Activated T-cell treated with anti-CD3 and anti-CD28 coated beads, Interleukin-2, amount 50 U/mL, for 72 hours (primary cell): ENCODE measurements around the gene MICA. TPM values are rescaled to one million over a fixed set of nuclear protein-coding genes. Genes with fewer than 3 reads are reported as not detected.

Experiments used
- ATAC-seq, 2 donors: fragments of 150-1000 bp; cut with Tn5 transposase; replicated peaks in 1 of 2; 2 replicates each; pipeline ENCODE4 v1.10.0; 2021; ENCODE audit warnings: moderate library complexity in 2 of 2, mild to moderate bottlenecking in 1 of 2
- DNase-seq, 2 donors: peaks; one replicate each; pipeline ENCODE4 v3.0.0; 2021 to 2022; ENCODE audit warnings: mixed read lengths in 1 of 2
- H3K27ac Mint-ChIP-seq: one replicate; pipeline ENCODE4 v1.8.0; 2022; ENCODE audit warnings: mild to moderate bottlenecking, moderate library complexity, mixed read lengths
- H3K27me3 Mint-ChIP-seq: one replicate; pipeline ENCODE4 v1.8.0; 2022; ENCODE audit warnings: low read depth, mixed read lengths
- H3K36me3 Mint-ChIP-seq, 2 donors: one replicate each; pipeline ENCODE4 v1.8.0; 2022; ENCODE audit warnings: mixed read lengths in 2 of 2, mild to moderate bottlenecking in 1 of 2; ENCODE audit not compliant: insufficient read depth in 2 of 2
- H3K4me1 Mint-ChIP-seq: one replicate; pipeline ENCODE4 v1.8.0; 2022; ENCODE audit warnings: low read depth, mixed read lengths
- H3K4me3 Mint-ChIP-seq, 2 donors: one replicate each; pipeline ENCODE4 v1.8.0; 2022; ENCODE audit warnings: mild to moderate bottlenecking in 2 of 2, mixed read lengths in 2 of 2, moderate library complexity in 2 of 2
- H3K9me3 Mint-ChIP-seq, 2 donors: one replicate each; pipeline ENCODE4 v1.8.0; 2022; ENCODE audit warnings: mixed read lengths in 2 of 2
- total RNA-seq, 2 donors: library from RNA; stranded (reverse); gene quantifications; one replicate each; pipeline ENCODE4 v1.2.3, GENCODE V29; 2022

Gene MICA
- total RNA-seq, 2 donors from 2014 or later, result 4.6 to 9.5 TPM

DNA sequence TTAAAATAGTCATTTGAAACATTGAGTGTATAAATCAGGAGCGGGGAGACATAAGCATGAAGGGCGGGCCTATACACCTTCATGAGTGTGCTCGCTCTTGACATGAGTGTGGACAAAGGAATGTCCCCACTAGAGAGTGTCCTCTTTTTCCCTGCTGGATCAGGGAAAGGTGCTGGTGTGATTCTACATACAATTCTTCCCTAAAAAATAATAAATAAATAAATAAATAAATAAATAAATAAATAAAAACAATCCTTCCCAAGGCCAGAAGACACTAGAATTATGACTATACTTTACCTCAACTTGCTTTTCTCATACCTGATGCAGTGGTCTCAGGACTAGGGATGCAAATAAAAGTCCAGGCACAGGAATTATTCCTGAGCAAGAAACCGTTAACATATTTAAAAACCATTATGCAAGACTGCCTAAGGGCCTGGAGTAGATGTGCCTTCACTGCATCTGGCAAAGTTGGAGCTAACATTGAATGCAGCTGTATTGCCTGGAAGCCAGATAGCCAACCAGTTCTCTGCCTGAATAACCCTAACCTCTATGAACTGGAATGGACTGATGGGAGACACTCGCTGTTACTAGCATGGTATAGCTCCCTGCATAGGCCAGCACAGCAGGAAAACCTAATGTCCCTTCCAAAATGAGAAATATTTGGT lies 57.1 kb downstream of the MICA start:
- H3K9me3 Mint-ChIP-seq, result no peaks in the 10 kb centered on the region
- H3K4me3 Mint-ChIP-seq, result no peak overlapping the region
- no peaks in the 10 kb centered on the region for H3K27me3 Mint-ChIP-seq
- no peak for ATAC-seq
- no peak overlapping the region for H3K27ac Mint-ChIP-seq
- H3K36me3 Mint-ChIP-seq, result peaks cover 11 to 19% of the 10 kb centered on the region in 2 donors
- DNase-seq, result no peak
- peaks cover 33% of the 10 kb centered on the region for H3K4me1 Mint-ChIP-seq

DNA sequence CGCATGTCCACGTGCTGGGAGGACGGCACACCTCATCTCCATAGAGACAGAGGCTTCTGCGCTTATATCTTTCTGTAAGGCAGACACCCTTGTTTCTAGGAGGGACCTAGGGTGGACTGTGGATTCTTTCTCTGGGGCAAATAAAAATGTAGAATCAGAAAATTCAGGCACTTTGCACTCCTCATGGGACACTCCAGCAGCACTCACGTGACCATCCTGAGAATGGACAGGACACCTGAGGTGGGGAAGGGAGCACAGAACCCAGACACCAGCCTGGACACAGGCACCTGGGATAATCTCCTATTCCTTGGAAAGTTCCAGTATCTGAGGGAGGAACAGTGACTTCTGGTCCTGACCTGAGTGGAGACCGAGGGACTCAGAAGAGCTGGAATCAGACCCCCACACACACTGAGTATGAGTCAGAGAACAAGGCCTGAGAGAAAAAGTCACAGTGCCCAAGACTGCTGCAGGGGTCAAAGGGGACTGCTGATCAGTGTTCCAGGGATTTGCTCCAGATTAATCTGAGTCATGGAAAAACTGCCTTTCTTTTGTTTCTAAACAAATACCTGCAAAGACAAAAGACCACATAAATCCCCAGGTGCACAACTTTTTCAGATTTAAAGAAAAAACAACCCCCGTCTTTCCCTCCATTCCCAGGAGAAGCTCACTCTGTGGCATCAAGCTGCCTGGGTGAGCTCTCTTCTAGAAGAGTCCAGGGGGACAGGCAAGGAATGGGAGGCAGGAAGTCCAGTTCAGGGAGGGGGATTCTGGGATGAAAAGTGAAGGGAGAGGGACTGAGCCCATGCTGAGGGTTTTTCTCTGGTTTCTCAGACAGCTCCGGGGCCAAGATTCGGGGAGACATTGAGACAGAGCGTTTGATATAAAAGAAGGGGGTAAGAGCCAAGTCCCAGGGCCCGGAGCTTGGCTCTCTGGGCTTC lies 58.9 kb downstream of the MICA start:
- Mint-ChIP-seq H3K4me1 (peaks cover 51% of the 10 kb centered on the region), H3K36me3 (peaks cover 11 to 24% of the 10 kb centered on the region in 2 donors), H3K27ac (peak overlapping the region; percentile 99), H3K4me3 (peak overlapping the region; percentile 99), H3K9me3 (no peaks in the 10 kb centered on the region), H3K27me3 (no peaks in the 10 kb centered on the region)
- ATAC-seq, result peak in 1 of 2 donors; percentile 26
- DNase-seq, result no peak

DNA sequence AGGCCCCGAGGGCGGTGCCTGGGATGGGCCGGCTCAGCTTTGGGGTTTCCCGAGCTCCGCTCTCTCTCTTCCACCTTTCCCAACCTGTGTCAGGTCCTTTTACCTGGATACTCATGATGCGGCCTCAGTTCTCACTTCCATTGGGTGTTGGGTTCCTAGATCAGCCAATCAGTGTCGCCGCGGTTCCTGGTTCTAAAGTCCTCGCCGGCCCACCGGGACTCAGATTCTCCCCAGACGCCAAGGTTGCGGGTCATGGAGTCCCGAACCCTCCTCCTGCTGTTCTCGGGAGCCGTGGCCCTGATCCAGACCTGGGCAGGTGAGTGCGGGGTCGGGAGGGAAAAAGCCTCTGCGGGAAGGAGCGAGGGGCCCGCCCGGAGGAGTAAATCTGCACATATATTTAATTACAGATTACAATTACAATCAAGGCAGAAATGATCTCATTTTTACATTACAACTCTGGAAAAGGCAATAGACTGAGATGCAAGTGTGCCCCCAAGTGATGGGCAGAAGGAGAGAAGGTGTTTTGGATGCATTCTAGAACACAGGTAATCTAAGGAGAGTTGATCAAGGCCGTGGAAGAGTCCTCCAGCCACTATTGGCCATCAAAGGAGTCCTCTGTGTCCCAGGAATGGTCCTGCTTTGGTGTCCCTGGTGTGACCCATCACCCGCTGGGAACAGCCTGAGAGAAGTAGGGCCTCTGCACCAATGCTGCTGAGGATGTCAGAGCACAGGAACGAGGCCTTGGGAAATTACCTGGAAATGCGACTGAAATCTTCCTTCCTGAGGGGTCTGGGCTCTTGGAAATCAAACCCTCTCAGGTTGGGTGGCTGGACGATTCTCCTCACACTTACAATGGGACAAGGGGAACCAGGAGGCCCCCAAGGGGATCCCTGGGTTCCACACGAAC lies 59.8 kb downstream of the MICA start:
- H3K9me3 Mint-ChIP-seq, result no peaks in the 10 kb centered on the region
- peak overlapping the region; percentile 99 for H3K4me3 Mint-ChIP-seq
- H3K4me1 Mint-ChIP-seq, result peaks cover 60% of the 10 kb centered on the region
- no peaks in the 10 kb centered on the region for H3K27me3 Mint-ChIP-seq
- peak overlapping the region; percentile 99 for H3K27ac Mint-ChIP-seq
- DNase-seq (peak; percentile 79 to 90), ATAC-seq (peak; percentile 92 to 93)
- H3K36me3 Mint-ChIP-seq, result peaks cover 11 to 27% of the 10 kb centered on the region in 2 donors

DNA sequence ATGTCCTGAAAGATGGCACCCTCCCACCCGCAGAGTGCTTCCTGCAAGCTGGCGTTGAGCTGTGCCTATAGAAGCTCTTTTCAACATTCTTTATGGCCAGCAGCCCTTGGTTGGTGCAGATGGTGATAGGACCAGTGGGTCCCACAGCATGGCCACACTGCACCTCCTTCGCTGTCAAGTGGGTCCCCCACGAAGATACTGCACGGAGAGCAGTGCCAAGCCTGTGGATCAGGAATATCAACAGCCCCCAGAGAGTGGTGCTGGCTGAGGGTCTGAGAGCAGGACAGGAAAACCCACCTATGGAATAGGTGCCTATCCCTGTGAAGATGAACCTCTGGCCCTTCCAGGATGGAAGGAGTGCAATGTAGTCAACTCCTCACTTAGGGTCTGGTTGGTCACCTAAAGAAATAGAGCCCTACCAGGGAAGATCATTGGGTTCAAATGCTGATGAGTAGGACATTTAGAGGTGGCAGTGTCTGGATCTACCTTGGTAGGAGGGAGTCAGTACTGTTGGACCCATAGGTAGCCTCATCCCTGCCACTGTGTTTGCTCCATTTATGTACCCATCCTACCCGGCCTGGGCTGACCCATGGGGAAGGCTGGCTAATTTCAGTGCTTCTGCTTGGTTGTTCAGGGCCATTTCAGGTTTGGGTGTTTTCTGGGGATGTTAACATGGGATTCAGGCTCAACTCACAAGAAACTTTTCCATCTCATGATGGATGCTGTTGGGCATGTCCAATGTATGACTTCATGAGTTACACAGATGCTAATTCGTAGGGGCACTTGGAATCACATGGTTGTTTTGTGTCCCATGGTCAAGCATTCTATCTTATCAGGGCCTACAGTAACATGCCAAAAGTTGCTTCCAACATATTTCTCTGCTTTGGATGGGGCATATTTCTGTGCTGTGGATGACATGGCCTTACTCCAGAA lies 61.1 kb downstream of the MICA start:
- Mint-ChIP-seq H3K9me3 (no peaks in the 10 kb centered on the region), H3K27ac (peak overlapping the region; percentile 88), H3K4me3 (peak overlapping the region; percentile 99), H3K36me3 (peaks cover 11 to 27% of the 10 kb centered on the region in 2 donors), H3K27me3 (no peaks in the 10 kb centered on the region), H3K4me1 (peaks cover 66% of the 10 kb centered on the region)
- ATAC-seq, result no peak
- DNase-seq, result no peak

Other genes with a start within 250 kb of the MICA start
- 10 to 100 TPM; 47.5 to 64.2 TPM for gene CCHCR1, start 245.8 kb upstream of the MICA start, total RNA-seq
- 10 to 100 TPM; 63.8 to 82.7 TPM for gene TCF19, start 245.0 kb upstream of the MICA start, total RNA-seq
- gene POU5F1, start 232.9 kb upstream of the MICA start, total RNA-seq, result under 1 TPM in 1 of 2 donors, not detected in 1; 0.09 TPM
- gene HLA-C, start 131.5 kb upstream of the MICA start, total RNA-seq, result 100 to 1,000 TPM; 781 to 974 TPM
- gene HLA-B, start 46.4 kb upstream of the MICA start, total RNA-seq, result 1,000 to 10,000 TPM; 3,527 to 3,556 TPM
- gene MICB, start 94.5 kb downstream of the MICA start, total RNA-seq, result 10 to 100 TPM; 18.7 to 22.3 TPM
- gene MCCD1, start 125.4 kb downstream of the MICA start, total RNA-seq, result not detected
- 100 to 1,000 TPM; 567 to 644 TPM for gene DDX39B, start 138.4 kb downstream of the MICA start, total RNA-seq
- 1 to 10 TPM; 4.1 to 5.6 TPM for gene ATP6V1G2, start 143.0 kb downstream of the MICA start, total RNA-seq
- gene NFKBIL1, start 144.0 kb downstream of the MICA start, total RNA-seq, result 10 to 100 TPM; 28.0 to 36.6 TPM
- gene LTA, start 168.7 kb downstream of the MICA start, total RNA-seq, result 100 to 1,000 TPM in 1 of 2 donors, 10 to 100 TPM in 1; 77.2 to 110 TPM
- gene TNF, start 172.0 kb downstream of the MICA start, total RNA-seq, result 10 to 100 TPM; 30.7 to 57.8 TPM
- gene LTB, start 178.8 kb downstream of the MICA start, total RNA-seq, result 10 to 100 TPM; 43.4 to 61.8 TPM
- gene LST1, start 182.7 kb downstream of the MICA start, total RNA-seq, result 10 to 100 TPM; 24.6 to 27.0 TPM
- 10 to 100 TPM; 15.0 to 24.7 TPM for gene NCR3, start 189.4 kb downstream of the MICA start, total RNA-seq
- gene AIF1, start 211.6 kb downstream of the MICA start, total RNA-seq, result 10 to 100 TPM; 68.7 to 98.1 TPM
- 100 to 1,000 TPM; 260 to 285 TPM for gene PRRC2A, start 217.1 kb downstream of the MICA start, total RNA-seq
- 100 to 1,000 TPM; 265 to 272 TPM for gene BAG6, start 249.1 kb downstream of the MICA start, total RNA-seq